Measurements from ENCODE around the gene CAPN10.
"Not testable (repeated sequence)": the region's sequence is repeated elsewhere in the genome, so short reads cannot be mapped to it uniquely, and the experiment has no call there.

Gene CAPN10

DNA sequence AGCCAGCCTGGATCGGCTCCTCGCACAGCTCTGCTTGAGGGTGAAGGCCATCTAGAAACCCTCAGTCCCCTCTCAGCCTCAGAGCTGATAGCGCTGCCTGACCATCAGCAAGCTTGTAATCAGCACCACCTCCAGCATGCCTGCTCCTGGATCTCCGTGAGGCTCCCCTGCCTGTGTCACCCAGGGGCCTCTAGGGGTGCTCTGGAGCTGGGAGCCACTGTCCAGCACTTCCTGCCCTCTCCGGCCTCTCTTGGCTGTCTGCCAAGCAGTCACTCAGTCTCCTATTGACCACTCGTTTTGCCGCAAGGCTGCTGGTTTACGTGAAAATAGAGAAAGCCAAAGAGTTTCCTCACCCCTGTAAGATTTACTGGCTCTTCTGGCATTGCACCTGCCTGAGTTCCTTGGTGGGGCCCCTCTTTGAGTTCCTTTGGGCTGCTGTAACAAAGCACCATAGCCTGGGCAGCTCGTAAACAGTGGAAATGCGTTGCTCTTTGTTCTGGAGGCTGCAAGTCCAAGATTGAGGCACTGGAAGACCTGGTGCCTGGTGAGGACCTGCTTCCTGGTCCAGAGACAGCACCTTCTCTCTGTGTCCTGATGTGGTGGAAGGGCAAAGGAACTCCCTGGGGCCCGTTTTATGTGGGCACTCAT lies 17.9 kb downstream of the CAPN10 start:
- peak; percentile 74 for FAIRE-seq

DNA sequence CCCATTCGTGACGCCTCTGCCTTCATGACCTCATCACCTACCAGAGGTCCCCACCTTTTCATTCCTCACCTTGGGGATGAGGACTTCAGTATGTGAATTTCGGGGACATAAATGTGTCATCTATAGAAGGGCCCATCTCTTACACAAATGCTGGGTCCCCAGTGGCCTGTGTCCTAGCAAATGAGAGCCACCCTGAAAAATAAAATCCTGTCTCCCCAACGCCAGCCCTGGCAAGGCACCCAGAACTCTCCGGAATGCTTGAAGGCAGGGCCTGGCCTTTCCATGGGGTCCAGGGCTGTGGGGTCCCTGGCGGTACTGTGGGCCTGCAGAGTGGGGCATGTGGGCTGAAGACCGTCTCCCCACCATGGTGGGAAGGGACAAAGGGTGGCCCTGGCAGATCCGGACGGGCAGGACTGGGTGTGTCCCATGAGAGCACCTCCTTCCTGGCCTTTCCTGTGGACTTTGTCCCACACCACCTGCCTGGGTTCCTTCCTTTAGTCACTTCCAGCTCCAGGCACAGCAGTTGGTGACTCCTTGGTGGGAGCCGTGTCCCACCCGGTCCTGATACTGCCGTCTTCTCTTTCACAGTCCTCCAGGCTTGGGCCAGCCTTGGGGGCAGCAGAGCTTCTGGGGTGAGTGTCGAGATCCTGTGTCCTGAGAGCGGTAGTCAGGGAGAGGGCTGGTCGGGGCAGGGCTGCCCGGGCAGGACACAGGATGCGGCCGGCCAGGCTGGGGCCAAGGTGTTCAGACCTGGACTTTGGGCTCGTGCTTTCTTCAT lies 18.6 kb downstream of the CAPN10 start:
- no peak for FAIRE-seq

DNA sequence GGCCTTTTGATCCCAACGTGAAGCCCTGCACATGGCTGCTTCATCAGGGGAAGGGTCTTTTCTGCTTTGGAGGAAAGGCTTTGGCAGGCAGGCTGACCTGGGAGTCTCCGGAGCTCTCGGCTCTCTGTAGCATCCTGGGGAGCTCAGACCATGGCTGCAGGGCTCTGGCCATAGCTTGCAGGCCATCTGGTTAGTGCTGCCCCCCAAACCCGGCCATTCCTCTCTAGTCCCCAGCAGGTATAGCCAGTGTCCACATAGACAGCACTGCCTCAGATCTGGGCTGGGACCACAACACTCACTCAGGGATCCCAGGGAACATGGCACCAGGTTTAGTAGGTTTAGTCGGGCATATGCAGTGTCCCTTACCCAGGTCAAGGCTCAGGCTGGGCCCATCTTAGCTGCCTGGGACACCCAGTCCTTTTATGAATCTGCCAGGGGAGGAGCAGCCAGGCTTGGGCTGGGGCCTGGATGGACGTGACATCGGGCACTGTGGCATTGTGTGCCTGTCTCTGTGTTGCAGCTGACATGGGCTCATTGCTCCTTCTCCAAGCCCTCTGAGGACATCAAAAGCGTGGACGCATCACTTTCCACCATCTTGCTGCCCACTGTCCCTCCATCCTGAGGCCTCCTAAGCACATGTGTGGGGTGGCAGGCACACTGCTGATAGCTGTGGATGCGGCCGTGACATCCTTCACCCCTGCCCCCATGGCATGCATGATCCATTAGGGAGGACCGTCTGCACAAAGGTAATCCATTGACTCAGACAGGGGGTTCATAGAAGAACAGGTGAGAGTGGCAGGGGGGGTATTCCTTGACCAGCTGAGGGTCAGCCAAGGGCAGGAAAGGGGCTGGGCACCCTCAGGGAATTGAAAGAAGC lies 19.6 kb downstream of the CAPN10 start:
- no peak for FAIRE-seq

DNA sequence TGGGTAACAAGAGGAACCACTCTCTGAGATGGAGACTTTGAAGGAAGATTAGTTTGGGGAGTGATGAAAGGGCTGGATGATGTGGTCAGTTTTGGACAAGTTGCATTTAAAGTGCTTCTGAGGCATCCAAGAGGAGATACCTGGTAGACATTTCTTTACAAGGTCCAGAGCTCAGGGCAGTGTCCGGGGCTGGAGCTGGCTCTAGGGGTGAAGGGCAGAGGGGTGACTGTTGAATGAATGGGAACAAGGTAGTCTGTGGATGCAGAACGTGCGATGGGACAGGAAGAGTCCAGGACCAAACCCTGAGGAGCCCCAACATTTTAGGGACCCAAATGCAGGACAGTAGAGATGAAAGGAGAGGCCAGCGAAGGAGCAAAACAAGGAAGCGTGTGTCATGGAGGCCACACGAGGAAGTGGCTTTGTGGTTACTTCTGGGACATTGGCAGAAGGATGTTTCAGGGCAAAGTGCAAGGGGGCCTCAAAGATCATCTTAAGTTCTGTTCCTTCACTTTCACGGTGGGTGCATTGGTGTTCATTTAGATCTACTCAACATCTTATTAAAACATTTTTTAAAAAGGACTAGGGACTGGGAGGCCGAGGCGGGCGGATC lies 25.2 kb downstream of the CAPN10 start:
- FAIRE-seq: no peak

DNA sequence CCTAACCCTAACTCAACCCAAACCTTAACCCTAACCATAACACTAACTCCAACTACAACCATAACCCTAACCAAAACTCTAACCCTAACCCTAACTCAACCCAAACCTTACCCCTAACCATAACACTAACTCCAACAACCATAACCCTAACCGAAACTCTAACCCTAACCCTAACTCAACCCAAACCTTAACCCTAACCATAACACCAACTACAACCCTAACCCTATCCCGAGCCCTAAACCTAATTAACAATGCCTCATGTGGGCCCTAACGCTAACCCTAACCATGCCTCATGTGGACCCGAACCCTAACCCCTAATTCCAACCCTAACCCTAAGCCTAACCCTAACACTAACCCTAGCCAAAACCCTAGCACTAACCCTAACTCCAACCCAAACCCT lies 27.2 kb downstream of the CAPN10 start:
- FAIRE-seq: no peak

DNA sequence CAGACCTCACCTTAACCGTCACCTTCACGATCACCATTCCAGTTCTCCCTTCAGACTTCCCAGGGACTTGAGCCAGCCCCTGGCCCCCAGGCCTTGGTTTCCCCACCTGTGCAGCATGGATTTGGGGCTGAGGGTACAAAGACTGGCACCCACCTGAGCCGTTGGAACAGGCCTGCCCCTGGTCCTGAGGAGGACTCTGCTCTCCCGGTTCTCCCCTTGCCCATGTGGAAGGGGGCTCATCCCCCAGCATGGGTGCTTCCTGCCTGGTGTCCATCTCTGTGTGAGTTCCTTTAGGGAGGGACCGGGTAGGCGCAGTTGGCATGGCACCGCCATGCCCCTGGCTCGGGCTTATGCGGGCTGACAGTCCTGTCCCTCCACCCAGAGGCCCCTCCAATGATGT lies 27.9 kb downstream of the CAPN10 start:
- no peak for FAIRE-seq

DNA sequence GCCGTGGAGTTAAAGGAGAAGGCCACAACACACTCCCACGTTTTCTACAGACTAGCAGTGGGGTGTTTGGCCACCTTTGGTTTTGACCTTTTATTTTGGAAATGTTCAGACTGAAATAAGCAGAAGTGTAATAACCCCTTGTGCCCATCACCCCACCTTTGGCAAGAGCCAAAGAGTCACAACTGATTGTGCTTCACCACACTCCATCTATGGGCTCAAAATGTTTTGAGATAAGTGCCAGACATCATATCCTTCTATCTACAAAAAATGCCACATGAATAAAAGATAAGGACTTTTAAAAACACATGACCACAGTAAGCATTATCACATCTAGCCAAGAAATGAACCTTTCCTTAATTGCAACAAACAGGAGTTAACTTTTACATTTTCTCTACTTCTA lies 28.9 kb downstream of the CAPN10 start:
- no peak for FAIRE-seq

DNA sequence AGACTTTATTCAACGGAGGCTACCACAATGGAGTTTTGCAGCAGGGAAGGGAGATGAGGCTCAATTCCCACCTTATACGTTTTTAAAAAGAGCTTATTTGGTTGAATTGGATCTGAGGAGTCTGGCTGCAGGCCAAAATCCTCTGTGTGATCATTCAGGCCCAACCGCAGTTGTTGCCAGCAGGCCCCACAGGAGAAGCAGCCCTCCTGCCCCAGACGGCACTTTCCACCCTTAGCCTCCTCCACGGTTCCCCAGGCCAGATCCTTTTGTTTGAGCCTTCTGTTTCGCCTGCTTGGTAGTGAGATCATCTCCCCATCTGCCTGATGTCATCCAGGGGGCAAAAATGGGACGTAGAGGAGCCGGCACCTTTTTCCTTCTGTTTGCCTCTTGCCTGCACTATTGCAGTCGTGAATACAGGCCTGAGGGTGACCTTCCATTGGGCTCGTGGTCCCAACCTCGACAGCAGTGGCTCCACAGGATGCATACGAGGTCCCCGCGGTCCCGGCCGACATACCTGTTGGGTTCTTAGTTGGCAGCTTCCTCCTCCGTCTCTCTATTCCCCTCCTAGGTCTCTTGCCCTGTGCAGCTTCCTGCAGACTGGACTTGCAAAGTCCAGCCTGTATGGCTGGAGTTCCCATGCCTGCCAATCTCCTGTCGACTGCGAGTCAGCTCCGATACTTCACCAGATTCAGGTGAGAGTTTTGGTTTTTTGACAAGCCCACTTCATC lies 29.4 kb downstream of the CAPN10 start:
- FAIRE-seq: no peak

DNA sequence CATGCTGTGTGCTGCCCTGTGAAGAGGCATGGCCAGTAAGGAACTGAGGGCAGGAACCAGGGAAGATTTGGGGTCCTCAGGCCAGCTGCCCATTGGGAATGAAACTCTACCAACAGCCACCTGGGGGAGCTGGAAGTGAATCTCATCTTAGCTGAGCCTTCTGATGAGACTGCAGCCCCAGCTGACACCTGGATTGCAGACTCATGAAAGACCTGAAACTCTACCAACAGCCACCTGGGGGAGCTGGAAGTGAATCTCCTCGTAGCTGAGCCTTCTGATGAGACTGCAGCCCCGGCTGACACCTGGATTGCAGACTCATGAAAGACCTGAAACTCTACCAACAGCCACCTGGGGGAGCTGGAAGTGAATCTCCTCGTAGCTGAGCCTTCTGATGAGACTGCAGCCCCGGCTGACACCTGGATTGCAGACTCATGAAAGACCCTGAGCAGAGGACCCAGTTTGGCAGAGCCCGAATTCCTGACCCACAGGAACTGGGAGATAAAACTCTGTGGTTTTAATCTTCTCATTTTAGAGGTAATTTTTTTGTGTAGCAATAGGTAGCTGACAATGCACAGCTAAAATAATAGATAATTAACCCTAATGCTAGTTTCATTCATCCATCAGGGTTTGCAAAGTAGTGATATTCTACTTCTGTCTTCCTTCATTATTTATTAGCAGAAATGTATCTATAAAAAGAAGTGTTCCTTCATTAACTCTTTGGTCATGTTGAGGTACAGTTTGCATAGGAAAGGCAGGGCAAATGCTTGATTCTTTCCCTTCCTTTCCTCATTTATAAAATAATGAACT lies 30.5 kb downstream of the CAPN10 start:
- FAIRE-seq: not testable (repeated sequence)

DNA sequence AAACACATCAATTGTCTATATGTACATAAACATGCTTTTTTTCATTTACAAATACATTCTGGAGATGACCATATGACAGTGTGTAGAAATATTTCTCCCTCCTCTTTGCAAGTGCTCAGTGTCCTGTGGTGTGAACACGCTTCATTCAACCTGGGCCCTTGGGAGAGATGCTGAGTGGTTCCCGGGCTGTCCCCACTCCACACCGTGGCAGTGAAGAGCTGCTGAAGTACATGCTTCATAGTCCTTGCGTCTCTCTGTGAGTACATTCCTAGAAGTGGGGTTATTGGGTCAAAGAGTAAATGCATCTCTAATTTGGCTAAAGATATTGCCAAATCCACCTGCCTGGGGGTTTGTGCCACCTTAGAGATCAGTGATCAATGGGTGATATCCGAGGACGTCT lies 32.2 kb downstream of the CAPN10 start:
- no peak for FAIRE-seq

DNA sequence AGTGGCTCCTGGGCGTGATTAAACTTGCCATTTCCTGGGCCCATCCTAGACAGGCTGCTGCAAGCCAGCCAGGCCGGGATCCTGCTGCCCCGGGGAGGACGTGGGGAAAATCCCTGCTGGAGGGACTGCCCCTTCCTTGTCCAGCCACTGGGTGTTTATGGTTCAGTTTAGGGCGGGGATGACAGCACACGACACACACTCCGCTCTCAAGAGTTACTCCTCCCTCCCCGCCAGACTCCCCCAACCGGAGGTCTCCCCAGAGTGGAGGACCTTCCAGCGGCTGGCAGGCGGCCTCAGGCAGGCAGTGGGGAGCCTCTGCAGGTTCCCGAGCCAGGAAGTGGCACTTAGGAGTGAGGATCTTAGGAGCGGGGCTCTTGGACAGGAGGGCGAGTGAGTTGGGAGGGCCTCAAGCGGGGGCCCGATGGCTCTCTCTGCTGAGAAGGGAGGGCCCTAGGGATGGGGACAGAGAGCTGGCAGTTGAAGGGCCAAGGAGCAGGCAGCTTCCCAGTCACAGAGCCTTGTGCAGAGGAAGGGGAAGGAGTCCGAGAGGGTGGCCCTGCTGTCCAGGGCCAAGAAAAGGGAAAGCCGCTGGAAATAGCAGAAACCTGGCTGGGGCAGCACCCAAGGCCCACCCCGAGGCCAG lies 33.1 kb downstream of the CAPN10 start:
- no peak for FAIRE-seq

DNA sequence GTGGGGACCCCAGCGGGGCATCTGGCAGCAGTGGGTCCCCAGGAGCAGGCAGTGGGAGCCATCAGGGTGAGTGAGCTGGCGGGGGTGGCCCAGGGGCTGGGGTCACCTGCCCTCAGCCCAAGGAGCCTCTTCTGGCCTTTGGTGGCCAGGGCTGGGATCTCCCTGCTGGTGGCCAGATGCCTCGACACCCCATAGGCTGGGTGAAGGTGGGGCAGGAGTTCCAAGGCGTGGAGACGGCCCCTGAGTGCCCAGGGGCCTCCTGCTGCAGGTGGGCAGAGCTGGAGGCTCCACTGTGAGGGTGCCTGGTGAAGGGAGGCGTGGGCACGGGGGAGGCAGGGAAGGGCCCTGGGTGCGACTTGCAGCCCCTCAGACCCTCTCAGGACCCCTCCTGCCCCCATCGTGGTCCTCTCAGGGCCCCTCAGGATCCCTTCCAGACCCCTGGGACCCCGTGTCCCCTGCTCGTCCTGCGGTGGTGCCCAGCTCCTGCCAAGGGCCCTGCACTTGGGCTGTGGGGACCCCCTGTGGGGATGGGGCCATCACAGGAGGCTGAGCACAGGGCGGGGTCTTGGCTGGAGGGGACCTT lies 33.7 kb downstream of the CAPN10 start:
- FAIRE-seq: no peak

DNA sequence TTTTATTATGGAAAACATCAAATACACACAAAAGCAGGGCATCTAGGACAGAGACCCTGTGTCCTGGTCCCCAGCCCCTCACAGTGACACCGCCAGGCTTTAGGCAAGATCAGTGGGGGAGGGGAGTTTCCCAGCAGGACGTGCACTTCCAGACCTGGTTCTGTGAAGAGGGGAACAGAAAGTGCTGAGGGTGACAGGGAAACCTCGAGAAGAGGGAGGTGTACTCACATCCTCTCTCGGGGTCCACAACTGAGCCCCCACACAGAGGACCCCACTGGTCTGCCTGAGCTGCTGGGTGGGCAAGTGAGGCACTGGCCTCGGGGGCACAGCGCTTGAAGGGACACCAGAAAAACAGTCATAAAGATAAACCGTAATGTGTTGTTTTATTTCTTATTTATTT lies 34.3 kb downstream of the CAPN10 start:
- no peak for FAIRE-seq

DNA sequence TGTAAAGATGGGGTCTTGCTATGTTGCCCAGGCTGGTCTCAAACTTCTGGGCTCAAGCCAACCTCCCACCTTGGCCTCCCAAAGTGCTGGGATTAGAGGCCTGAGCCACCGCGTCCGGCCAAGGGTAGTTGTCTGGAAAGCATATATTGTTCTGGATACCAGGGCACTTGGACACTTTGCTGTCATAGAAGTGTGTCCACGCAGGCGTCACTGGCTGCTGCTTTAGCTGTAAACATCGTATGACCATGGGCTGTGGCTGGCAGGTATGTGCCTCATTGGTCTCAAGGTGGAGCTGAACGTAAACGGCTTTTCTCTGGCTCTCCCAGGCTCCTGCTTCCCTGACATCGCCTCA lies 35.5 kb downstream of the CAPN10 start:
- no peak for FAIRE-seq

DNA sequence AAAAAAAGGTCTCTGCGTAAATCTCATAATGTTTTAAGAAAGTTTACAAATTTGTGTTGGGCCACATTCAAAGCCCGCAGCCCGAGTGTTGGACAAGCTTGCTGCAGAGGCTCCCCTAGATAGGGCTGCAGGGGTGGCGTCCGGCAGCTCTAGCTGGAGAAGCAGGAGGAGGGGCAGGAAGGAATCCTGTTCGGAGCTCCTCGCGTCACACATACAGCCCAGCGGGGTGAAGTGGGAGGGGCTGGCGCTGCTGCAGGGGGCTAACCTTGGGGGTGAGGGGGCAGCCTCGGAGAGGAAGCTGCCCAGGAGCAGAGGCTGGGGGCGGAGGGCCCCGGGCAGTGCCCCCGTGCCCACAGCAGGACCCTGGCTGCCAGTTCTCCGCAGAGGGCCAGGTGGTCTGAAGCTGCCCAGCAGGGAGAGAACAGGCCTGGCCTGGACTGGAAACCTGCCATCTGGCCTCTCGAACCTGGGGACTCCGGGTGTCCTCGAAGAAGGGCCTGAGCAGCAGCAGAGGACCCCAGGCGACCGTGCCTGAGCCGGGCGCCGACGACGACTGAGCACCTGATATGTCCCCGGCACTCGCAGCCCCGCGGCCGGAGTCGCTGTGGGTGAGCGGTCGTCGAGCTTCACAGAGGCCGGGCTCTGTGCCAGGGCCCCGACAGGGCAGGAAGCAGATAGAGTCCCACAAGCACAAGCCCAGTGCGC lies 36.1 kb downstream of the CAPN10 start:
- FAIRE-seq: no peak

DNA sequence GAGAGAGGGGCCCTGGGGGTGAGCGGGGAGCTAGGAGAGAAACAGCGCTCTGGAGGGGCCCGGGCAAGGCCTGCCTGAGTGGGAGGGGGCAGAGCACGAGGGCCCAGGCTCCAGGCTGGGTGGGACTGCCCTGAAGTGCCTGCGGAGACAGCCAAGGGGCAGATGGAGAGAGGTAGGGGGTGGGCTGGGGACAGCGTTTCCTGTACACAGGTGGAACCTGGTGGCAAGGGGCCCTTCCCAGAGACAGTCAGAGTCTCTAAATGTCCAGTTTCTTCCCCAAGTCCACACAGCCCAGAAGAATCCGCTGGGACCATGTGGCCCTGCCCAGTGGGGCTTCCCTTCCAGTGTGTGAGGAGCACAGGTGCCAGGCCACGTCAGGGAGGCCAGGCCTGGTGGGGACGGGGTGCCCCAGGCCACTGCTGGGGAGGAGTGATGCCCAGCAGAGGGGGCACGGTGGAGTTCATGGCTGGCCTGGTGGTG lies 37.0 kb downstream of the CAPN10 start:
- FAIRE-seq: no peak

DNA sequence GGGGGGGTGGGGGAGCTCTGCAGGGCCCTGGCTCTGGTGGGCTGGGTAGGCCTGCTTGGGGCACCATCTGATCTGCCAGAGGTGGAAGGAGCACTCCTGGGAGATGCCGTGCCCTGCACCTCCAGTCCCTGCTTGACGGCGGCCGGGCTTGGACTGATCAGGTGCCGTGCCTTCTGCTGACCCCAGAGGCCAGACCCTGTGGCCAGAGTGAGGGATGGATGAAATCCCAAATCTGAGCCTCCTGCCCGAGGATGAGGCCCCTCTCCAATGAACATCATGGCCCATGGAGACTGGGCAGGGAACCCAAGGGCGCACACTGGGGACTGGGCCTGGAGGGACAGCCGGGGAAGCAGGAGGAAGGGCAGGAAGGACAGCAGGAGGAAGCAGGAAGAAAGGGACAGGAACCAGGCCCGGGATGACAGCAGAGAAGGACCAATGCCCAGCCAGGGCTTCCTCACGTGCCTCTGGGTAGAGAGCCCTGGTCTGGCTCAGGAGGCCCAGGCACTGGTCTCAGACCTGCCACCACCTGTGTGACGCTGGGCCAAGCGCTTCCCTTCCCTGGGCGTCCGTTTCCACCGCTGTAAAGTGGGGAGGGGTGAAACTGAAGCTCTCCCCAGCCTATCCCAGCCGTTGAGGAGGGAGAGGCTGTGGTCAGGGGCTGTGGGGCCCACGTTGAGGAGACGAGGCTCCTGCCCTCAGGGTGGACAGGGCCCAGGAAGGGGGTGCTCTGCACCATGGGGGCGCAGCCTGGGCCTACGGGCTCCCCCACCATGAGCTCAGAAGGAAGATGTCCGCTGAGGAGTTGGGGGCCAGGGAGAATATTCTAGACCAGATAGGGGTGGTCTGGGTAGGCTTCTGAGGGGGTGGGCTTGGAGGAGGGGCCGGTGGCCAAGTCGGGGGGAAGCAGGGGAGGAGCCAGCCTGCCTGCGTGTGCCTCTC lies 37.7 kb downstream of the CAPN10 start:
- no peak for FAIRE-seq

DNA sequence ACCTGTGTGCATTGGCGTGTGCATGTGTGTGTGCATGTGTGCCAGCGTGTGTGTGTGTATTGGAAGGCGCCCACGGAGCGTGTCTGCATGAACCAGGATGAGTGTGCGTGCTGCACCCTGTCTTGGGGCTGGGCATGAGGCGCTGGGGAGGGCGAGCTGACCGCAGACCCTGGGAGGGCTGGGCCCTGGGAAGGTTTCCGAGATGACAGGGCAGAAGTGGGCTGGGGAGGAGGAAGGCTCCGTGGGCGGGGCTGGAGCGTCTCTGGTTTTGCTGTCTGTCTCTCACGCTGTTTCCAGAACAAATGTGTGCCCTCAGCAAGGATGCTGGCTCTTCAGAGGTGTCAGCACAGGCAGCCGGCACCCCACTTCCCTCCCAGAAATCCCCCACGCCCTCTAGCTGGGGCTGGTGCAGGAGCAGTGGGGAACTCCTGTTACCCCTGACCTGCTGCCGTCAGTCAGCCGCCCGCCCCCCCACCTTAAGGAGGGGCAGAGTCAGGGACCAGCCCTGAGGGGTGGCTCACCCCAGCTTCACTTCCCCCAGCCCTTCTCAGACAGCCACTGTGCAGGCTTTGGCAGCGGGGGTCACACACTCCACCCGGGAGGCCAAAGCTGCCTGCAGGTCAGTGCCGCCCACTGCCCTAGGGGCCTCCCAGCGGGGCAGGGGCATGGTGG lies 38.6 kb downstream of the CAPN10 start, which contains the start of gene GPR35:
Gene GPR35 (plus strand): TSS at position 531 of the 672 bp plus-strand sequence. CDS start 4,473 bp downstream, outside the sequence.
- FAIRE-seq: no peak

Measured in islet of Langerhans (tissue), 1 donor.